Erythroblast (primary cell): Measurements from ENCODE around the gene SLC25A29.
"Not testable (repeated sequence)": the region's sequence is repeated elsewhere in the genome, so short reads cannot be mapped to it uniquely, and the experiment has no call there.

Experiments
- GATA1 ChIP-seq: IDR thresholded peaks from 2 replicates; pipeline ENCODE4 v1.6.1; 2011; ENCODE audit warnings: low read depth, mild to moderate bottlenecking, control low read depth, low read length, moderate library complexity
- POLR2A ChIP-seq: IDR thresholded peaks from 2 replicates; pipeline ENCODE4 v1.6.1; 2011; ENCODE audit warnings: mild to moderate bottlenecking, low read length

DNA sequence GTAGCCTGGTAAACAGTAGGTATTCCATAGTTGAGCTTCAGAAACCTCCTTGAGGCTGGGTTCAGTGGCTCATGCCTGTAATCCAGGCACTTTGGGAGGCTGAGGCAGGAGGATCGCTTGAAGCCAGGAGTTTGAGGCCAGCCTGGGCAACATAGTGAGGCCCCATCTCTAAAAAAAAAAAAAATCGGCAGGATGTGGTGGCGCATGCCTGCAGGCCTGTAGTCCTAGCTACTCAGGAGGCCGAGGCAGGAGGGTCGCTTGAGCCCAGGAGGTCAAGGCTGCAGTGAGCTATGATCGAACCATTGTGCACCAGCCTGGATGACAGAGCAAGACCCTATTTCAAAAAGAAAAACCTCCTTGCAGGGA, 2.2 kb upstream of the SLC25A29 start:
- TF ChIP-seq POLR2A, GATA1: not testable (repeated sequence)
